Measurements from ENCODE around the gene DNTT. TPM values are rescaled to one million over a fixed set of nuclear protein-coding genes. Genes with fewer than 3 reads are reported as not detected.

DNTT gene
- total and polyA plus RNA-seq, 9 of the 15 experiments (the other 6 are each of a cell fraction or from before 2014, with no cell fraction given): not detected

DNA sequence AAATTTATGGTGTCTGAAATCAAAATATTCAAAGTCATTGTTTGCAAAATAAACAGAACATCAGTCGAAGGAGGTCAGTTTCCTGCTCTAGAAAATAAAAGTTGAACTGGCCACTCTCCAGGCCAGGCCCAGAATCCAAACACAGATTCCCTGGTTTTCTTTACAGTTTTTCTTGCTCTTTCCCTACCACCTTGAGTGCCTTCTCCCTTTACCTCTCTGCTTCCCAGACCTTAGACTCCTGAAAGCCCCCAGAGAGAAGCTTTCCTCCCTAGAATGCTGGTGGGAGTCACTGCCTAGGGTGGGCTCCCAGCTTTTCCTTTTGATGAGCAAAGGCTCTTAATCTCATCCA is 6.1 kb downstream of the DNTT start (continued):
- TF ChIP-seq, protein P1, sequence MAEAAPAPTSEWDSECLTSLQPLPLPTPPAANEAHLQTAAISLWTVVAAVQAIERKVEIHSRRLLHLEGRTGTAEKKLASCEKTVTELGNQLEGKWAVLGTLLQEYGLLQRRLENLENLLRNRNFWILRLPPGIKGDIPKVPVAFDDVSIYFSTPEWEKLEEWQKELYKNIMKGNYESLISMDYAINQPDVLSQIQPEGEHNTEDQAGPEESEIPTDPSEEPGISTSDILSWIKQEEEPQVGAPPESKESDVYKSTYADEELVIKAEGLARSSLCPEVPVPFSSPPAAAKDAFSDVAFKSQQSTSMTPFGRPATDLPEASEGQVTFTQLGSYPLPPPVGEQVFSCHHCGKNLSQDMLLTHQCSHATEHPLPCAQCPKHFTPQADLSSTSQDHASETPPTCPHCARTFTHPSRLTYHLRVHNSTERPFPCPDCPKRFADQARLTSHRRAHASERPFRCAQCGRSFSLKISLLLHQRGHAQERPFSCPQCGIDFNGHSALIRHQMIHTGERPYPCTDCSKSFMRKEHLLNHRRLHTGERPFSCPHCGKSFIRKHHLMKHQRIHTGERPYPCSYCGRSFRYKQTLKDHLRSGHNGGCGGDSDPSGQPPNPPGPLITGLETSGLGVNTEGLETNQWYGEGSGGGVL (CRISPR knock-in tag; IDR thresholded peaks at IDR 0.05): no peak
- TF ChIP-seq EGR1 (conservative IDR thresholded peaks at IDR 0.05) (no peak), RCOR1 (IDR thresholded peaks at IDR 0.05; ENCODE audit: borderline replicate concordance in 1 of 2, low read depth in 2 of 2, low read length in 2 of 2) (no peak), CHD7 (IDR thresholded peaks at IDR 0.05; ENCODE audit: low read depth, low read length) (no peak), ZBTB49 (CRISPR knock-in tag; IDR thresholded peaks at IDR 0.05; ENCODE audit: borderline replicate concordance) (no peak), ZKSCAN8 (CRISPR knock-in tag; IDR thresholded peaks at IDR 0.05) (no peak)
- TF ChIP-seq, protein P2, sequence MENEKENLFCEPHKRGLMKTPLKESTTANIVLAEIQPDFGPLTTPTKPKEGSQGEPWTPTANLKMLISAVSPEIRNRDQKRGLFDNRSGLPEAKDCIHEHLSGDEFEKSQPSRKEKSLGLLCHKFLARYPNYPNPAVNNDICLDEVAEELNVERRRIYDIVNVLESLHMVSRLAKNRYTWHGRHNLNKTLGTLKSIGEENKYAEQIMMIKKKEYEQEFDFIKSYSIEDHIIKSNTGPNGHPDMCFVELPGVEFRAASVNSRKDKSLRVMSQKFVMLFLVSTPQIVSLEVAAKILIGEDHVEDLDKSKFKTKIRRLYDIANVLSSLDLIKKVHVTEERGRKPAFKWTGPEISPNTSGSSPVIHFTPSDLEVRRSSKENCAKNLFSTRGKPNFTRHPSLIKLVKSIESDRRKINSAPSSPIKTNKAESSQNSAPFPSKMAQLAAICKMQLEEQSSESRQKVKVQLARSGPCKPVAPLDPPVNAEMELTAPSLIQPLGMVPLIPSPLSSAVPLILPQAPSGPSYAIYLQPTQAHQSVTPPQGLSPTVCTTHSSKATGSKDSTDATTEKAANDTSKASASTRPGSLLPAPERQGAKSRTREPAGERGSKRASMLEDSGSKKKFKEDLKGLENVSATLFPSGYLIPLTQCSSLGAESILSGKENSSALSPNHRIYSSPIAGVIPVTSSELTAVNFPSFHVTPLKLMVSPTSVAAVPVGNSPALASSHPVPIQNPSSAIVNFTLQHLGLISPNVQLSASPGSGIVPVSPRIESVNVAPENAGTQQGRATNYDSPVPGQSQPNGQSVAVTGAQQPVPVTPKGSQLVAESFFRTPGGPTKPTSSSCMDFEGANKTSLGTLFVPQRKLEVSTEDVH (IDR thresholded peaks at IDR 0.05; ENCODE audit: low read depth, partially characterized antibody): no peak

Measured in K562 (cell line).